Right lobe of liver (tissue), 6 donors: ENCODE measurements around the gene SMIM20. TPM values are rescaled to one million over a fixed set of nuclear protein-coding genes. Genes with fewer than 3 reads are reported as not detected.

Source experiments
- ATAC-seq, 4 donors: fragments of 200-7000 bp; cut with Tn5 transposase; one replicate each; pipeline ENCODE4 v1.9.1; 2020; ENCODE audit warnings: mild to moderate bottlenecking in 4 of 4, moderate library complexity in 4 of 4
- DNase-seq, 3 donors: peaks; one replicate each; pipeline ENCODE4 v3.0.0-alpha.2; 2020
- H3K27ac ChIP-seq, 3 donors: fragments of 200-600 bp; one replicate each; pipeline ENCODE4 v1.8.0; 2022
- H3K27me3 ChIP-seq, 2 donors: fragments of 200-600 bp; one replicate each; pipeline ENCODE4 v1.8.0; 2022
- H3K36me3 ChIP-seq, 4 donors: fragments of 200-600 bp; sonication (generic) in 1 of 4; one replicate each; pipeline versions ENCODE4 v1.5.1 to v1.8.0; 2017 to 2022; ENCODE audit warnings: control low read depth in 1 of 4
- H3K4me1 ChIP-seq, 4 donors: fragments of 200-600 bp; sonication (generic) in 1 of 4; one replicate each; pipeline versions ENCODE4 v1.5.1 to v1.8.0; 2017 to 2022; ENCODE audit warnings: control low read depth in 1 of 4
- H3K4me3 ChIP-seq, 3 donors: fragments of 200-600 bp; one replicate each; pipeline ENCODE4 v1.8.0; 2022
- H3K9me3 ChIP-seq, 4 donors: fragments of 200-600 bp; sonication (generic) in 1 of 4; one replicate each; pipeline versions ENCODE4 v1.5.1 to v1.8.0; 2017 to 2022; ENCODE audit warnings: control low read depth in 1 of 4
- POLR2A ChIP-seq: fragments of 450-650 bp; IDR thresholded peaks from one replicate; pipeline ENCODE4 v1.6.1; 2017; ENCODE audit warnings: antibody characterized with exemption, mild to moderate bottlenecking
- WGBS: methylation state at CpG from one replicate; pipeline ENCODE4 v1.1.6; 2018; ENCODE audit warnings: low coverage, low lambda C conversion rate; ENCODE audit not compliant: insufficient coverage; ENCODE audit errors: missing lambda C conversion rate; 5-methylcytosine and 5-hydroxymethylcytosine counted together
- intact Hi-C, 2 donors: fragments of 100-400 bp; cut with DNase I; formaldehyde crosslinking; loops; one replicate each; pipeline versions ENCODE4 v1.11.2 to v1.14.1; 2022
- total RNA-seq, 6 experiments: library from RNA; depleted of rRNA in 2 of 6; stranded (reverse); fragments of >200 nt in 2 of 6; fragmentation: NEBNext Ultra II Directional in 3 of 6; extraction: Animal tissue kit (Norgen Biotek cat#: 25700) in 3 of 6; gene quantifications; one replicate each; pipeline versions ENCODE4 v1.1.0 to v1.2.4, GENCODE V29; 2016 to 2023
- TF ChIP-seq, protein P1 (sequence below), 4 donors: fragments of 200-600 bp in 3 of 4; fragments of 450-650 bp in 1 of 4; IDR thresholded peaks; one replicate each; pipeline versions ENCODE4 v1.5.1 to v1.8.0; 2016 to 2022; ENCODE audit warnings: antibody characterized with exemption in 4 of 4, mild to moderate bottlenecking in 2 of 4
- donor health status: DM: no; HTN: yes; CAD: no.
- donor health status: DM: no; HTN: no; CAD: no.
- donor health status: DM: no; HTN: no; CAD: no.
- donor health status: DM: no; HTN: yes; CAD: no.
- donor health status: DM: no; HTN: yes; CAD: no.

The SMIM20 gene
- total RNA-seq, 6 experiments from 2014 or later = 16.0 to 32.5 (median 21.9) TPM

DNA sequence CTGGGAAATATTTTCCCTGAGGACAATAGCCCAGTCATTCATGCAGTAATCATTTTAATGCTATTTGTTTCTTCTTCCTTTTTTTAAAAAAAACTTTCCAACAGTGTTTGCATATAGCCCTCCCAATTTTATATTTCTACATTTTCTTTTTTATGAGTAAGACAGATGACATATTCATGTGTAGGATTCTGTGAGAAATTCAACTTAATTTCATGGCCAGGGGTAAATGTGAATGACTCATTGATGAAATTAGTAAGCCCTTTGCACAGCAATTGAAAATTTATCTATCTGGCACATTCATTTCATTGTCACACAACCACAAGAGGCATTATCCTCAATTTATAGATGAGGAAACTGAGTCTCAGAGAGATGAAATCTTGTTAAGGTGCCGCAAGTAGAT, 13.7 kb upstream of the SMIM20 start:
- H3K27ac ChIP-seq = no peak overlapping the region
- DNase-seq (no peak), ATAC-seq (no peak)
- intact Hi-C loops = no loop called here
- TF ChIP-seq, protein P1, sequence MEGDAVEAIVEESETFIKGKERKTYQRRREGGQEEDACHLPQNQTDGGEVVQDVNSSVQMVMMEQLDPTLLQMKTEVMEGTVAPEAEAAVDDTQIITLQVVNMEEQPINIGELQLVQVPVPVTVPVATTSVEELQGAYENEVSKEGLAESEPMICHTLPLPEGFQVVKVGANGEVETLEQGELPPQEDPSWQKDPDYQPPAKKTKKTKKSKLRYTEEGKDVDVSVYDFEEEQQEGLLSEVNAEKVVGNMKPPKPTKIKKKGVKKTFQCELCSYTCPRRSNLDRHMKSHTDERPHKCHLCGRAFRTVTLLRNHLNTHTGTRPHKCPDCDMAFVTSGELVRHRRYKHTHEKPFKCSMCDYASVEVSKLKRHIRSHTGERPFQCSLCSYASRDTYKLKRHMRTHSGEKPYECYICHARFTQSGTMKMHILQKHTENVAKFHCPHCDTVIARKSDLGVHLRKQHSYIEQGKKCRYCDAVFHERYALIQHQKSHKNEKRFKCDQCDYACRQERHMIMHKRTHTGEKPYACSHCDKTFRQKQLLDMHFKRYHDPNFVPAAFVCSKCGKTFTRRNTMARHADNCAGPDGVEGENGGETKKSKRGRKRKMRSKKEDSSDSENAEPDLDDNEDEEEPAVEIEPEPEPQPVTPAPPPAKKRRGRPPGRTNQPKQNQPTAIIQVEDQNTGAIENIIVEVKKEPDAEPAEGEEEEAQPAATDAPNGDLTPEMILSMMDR (IDR thresholded peaks at IDR 0.05) = no peak
- TF ChIP-seq POLR2A = no peak
- H3K4me3 ChIP-seq = no peak overlapping the region
- no peaks in the 10 kb centered on the region for H3K36me3 ChIP-seq
- H3K9me3 ChIP-seq = no peaks in the 10 kb centered on the region
- no peaks in the 10 kb centered on the region for H3K4me1 ChIP-seq
- WGBS = 71% methylated on average over 1 of the region's 1 CpG
- H3K27me3 ChIP-seq = no peaks in the 10 kb centered on the region

DNA sequence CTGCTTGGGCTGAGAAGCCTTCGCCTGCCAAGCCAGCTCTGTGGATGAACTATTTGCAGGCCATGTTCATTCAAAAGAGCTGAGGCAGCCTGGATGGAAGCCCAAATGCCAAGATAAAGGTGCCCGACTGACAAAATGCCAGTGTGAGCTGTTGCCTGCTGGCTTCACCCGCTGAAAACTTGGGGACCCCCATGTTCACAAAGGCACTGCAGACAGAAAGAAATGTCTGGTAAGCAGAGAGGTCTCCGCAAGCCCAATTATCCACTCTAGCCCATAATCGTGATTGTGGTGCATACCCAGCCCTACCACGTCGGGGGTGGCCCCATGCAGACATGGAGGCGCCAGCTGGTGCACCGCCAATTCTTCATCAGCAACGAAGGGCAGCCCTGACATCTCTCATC, 13.0 kb upstream of the SMIM20 start:
- WGBS = 85% methylated on average over 7 of the region's 10 CpGs
- no peaks in the 10 kb centered on the region for H3K4me1 ChIP-seq
- no peaks in the 10 kb centered on the region for H3K27me3 ChIP-seq
- no peak overlapping the region for H3K27ac ChIP-seq
- no peaks in the 10 kb centered on the region for H3K9me3 ChIP-seq
- intact Hi-C loops = no loop called here
- H3K4me3 ChIP-seq = no peak overlapping the region
- ATAC-seq (no peak), DNase-seq (no peak)
- no peaks in the 10 kb centered on the region for H3K36me3 ChIP-seq
- TF ChIP-seq POLR2A = no peak
- TF ChIP-seq, protein P1 (IDR thresholded peaks at IDR 0.05) = no peak

DNA sequence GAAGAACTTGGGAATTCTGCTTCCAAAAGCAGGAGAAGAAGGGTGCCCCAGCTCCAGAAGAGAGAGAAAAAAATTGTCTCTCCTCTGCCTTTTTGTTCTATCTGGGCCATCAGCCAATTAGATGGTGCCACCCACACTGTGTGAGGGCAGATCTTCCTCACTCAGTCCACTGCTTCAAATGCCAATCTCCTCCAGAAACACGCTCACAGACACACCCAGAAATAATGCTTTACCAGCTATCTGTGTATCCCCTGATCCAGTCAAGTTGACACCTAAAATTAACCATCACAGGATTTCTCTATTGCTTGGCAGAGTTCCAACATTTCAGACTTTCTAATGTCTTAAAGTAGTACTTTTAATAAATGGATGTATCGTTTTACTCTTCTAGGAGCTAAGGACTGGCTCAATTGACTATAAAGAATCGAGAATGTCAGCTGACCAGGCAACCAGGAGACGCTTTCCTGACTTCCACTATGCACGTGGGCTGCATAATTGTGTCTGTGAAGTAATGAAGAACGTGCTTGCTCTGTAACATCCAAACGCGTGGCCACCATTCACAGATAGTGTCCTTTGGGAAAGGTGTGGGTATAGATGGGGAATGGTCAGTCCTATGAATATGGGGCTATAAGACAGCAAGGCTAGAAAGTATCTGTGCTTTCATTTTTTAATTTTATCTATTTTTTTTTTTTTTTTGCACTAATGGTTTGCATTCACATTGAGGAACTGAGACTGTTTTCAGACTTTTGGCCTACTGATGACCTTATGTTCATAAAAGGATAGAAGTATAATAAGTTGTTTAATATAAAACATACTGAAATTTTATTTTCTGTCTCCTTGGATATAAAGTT, 9.9 kb upstream of the SMIM20 start:
- H3K4me1 ChIP-seq = no peaks in the 10 kb centered on the region
- no peak overlapping the region for H3K27ac ChIP-seq
- H3K9me3 ChIP-seq = no peaks in the 10 kb centered on the region
- no peaks in the 10 kb centered on the region for H3K36me3 ChIP-seq
- no peak for DNase-seq
- no peak for TF ChIP-seq POLR2A
- TF ChIP-seq, protein P1 (IDR thresholded peaks at IDR 0.05) = no peak
- peak in 3 of 4 donors; percentile 22 to 51 (median 47) for ATAC-seq
- no peaks in the 10 kb centered on the region for H3K27me3 ChIP-seq
- WGBS = 80% methylated on average over 8 of the region's 8 CpGs
- H3K4me3 ChIP-seq = no peak overlapping the region
- intact Hi-C loops = no loop called here

- peak in 1 of 4 donors; percentile 33 for ATAC-seq
- Histone ChIP-seq H3K27ac (no peak overlapping the region), H3K27me3 (no peaks in the 10 kb centered on the region), H3K4me3 (no peak overlapping the region), H3K9me3 (no peaks in the 10 kb centered on the region), H3K36me3 (no peaks in the 10 kb centered on the region), H3K4me1 (no peaks in the 10 kb centered on the region)
- DNase-seq = no peak
- intact Hi-C loops = no loop called here
- TF ChIP-seq POLR2A = no peak
- TF ChIP-seq, protein P1 (IDR thresholded peaks at IDR 0.05) = no peak
- WGBS = 79% methylated on average over 2 of the region's 3 CpGs
Observed at GRCh38 chr4:25904748-25905082, 9.3 kb upstream of the SMIM20 start.
